A673 (cell line): Measurements from ENCODE around the gene HYOU1.

Experiments
- CTCF ChIP-seq: fragments of 300-800, 200-600 bp; sonication (generic); conservative IDR thresholded peaks from 2 replicates; pipeline ENCODE4 v1.5.1; 2017; ENCODE audit warnings: low read depth, mild to moderate bottlenecking, antibody characterized with exemption, low read length, moderate library complexity, mixed read lengths
- EZH2 ChIP-seq: fragments of 200-600 bp; sonication (generic); IDR thresholded peaks from 2 replicates; pipeline ENCODE4 v1.6.1; 2017; ENCODE audit warnings: borderline replicate concordance, low read depth, mild to moderate bottlenecking, mixed read lengths, antibody characterized with exemption, low read length; ENCODE audit not compliant: poor library complexity, severe bottlenecking

GRCh38 chr11:119006656-119007055 is 50.3 kb downstream of the HYOU1 start:
- no peak for TF ChIP-seq CTCF
- no peak for TF ChIP-seq EZH2
